ENCODE data around the gene SIGLEC10.

DNA sequence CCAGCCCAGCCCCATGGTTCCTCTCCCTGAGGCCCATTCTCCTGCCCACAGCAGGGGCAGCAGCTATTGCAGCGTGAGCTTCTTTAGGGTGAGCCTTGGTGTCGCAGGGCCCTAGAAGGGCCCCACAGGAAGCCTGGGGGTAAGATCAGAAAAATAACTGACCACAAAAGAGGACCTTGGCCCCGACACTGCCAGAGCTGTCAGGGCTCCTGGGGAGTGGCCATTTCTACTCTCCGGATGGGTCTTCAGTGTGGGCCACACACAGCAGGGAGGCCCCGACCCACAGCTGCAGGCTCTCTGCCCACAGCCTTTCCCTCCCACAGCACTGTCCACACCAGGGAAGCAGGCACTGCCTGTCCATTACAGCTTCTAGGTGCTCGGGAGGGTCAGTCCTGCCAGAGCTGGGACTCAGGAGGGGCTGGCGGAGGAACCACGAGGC lies 44.3 kb upstream of the SIGLEC10 start:
- TF ChIP-seq, protein P1, sequence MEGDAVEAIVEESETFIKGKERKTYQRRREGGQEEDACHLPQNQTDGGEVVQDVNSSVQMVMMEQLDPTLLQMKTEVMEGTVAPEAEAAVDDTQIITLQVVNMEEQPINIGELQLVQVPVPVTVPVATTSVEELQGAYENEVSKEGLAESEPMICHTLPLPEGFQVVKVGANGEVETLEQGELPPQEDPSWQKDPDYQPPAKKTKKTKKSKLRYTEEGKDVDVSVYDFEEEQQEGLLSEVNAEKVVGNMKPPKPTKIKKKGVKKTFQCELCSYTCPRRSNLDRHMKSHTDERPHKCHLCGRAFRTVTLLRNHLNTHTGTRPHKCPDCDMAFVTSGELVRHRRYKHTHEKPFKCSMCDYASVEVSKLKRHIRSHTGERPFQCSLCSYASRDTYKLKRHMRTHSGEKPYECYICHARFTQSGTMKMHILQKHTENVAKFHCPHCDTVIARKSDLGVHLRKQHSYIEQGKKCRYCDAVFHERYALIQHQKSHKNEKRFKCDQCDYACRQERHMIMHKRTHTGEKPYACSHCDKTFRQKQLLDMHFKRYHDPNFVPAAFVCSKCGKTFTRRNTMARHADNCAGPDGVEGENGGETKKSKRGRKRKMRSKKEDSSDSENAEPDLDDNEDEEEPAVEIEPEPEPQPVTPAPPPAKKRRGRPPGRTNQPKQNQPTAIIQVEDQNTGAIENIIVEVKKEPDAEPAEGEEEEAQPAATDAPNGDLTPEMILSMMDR (conservative IDR thresholded peaks at IDR 0.05; ENCODE audit: low read depth, low read length) = no peak
- TF ChIP-seq RFX5 (IDR thresholded peaks at IDR 0.05; ENCODE audit: low read depth, low read length) = no peak
- TF ChIP-seq POLR2A (IDR thresholded peaks at IDR 0.05; ENCODE audit: low read depth, low read length) = no peak
- no peak for TF ChIP-seq MAFK (IDR thresholded peaks at IDR 0.05; ENCODE audit: low read depth, low read length)

All from IMR-90 (cell line).